IPS-11a (cell line): Measurements from ENCODE around the gene SATB2.

Experiments
- H3K4me3 ChIP-seq: one replicate; pipeline ENCODE4 v1.5.1; 2013; ENCODE audit warnings: low read depth, low read length, control low read depth

Gene SATB2

GRCh38 chr2:199273042-199273511 is 184.7 kb downstream of the SATB2 start:
- H3K4me3 ChIP-seq: no peak overlapping the region

GRCh38 chr2:199261936-199262335 is 195.8 kb downstream of the SATB2 start:
- H3K4me3 ChIP-seq: no peak overlapping the region

GRCh38 chr2:199261239-199261638 is 196.5 kb downstream of the SATB2 start:
- H3K4me3 ChIP-seq: no peak overlapping the region

GRCh38 chr2:199259671-199260070 is 198.1 kb downstream of the SATB2 start:
- no peak overlapping the region for H3K4me3 ChIP-seq

- no peak overlapping the region for H3K4me3 ChIP-seq
Observed at GRCh38 chr2:199258291-199258690, 199.4 kb downstream of the SATB2 start.

GRCh38 chr2:199257261-199258224 is 200.2 kb downstream of the SATB2 start:
- no peak overlapping the region for H3K4me3 ChIP-seq

GRCh38 chr2:199230091-199230490 is 227.6 kb downstream of the SATB2 start:
- H3K4me3 ChIP-seq: no peak overlapping the region

GRCh38 chr2:199228887-199229819 is 228.6 kb downstream of the SATB2 start:
- H3K4me3 ChIP-seq: no peak overlapping the region

- no peak overlapping the region for H3K4me3 ChIP-seq
Observed at GRCh38 chr2:199223791-199224190, 233.9 kb downstream of the SATB2 start.

- H3K4me3 ChIP-seq: no peak overlapping the region
Observed at GRCh38 chr2:199220920-199221319, 236.8 kb downstream of the SATB2 start.

GRCh38 chr2:199219551-199219950 is 238.2 kb downstream of the SATB2 start:
- no peak overlapping the region for H3K4me3 ChIP-seq
